BLaER1 treated with 17β-estradiol and CSF1 and Interleukin-3, amounts not matched to agents 10 nM and 100 nM (cell line): ENCODE measurements around the gene ZFP64.
"Not testable (repeated sequence)": the region's sequence is repeated elsewhere in the genome, so short reads cannot be mapped to it uniquely, and the experiment has no call there.

Source experiments
- H3K27ac ChIP-seq, 11 experiments: shearing (Covaris generic); formaldehyde crosslinking; 2 replicates each; pipeline ENCODE4 v1.8.1; 2022
- H3K27me3 ChIP-seq, 11 experiments: shearing (Covaris generic); formaldehyde crosslinking; 2 replicates each; pipeline ENCODE4 v1.8.1; 2022
- H3K36me3 ChIP-seq, 11 experiments: shearing (Covaris generic); formaldehyde crosslinking; 2 replicates each; pipeline ENCODE4 v1.8.1; 2022
- H3K4me1 ChIP-seq, 10 experiments: shearing (Covaris generic); formaldehyde crosslinking; 2 replicates each; pipeline ENCODE4 v1.8.1; 2022
- H3K4me2 ChIP-seq, 11 experiments: shearing (Covaris generic); formaldehyde crosslinking; 2 replicates each; pipeline ENCODE4 v1.8.1; 2022
- H3K4me3 ChIP-seq, 10 experiments: shearing (Covaris generic); formaldehyde crosslinking; 2 replicates each; pipeline ENCODE4 v1.8.1; 2022
- H3K9ac ChIP-seq, 11 experiments: shearing (Covaris generic); formaldehyde crosslinking; 2 replicates each; pipeline ENCODE4 v1.8.1; 2022
- H3K9me3 ChIP-seq, 11 experiments: shearing (Covaris generic); formaldehyde crosslinking; replicated peaks in 1 of 11; 2 replicates each; pipeline ENCODE4 v1.8.1; 2022
- H4K20me1 ChIP-seq, 11 experiments: shearing (Covaris generic); formaldehyde crosslinking; 2 replicates each; pipeline ENCODE4 v1.8.1; 2022
- Cebpa-rat ChIP-seq, 11 experiments: shearing (Covaris generic); IDR thresholded peaks; 2 replicates each; pipeline ENCODE4 v1.8.1; 2022

The ZFP64 gene

GRCh38 chr20:52153896-52154295 is 37.7 kb downstream of the ZFP64 start:
- Histone ChIP-seq H4K20me1 (peaks cover 0 to 21% (median 0%) of the 10 kb centered on the region in 11 experiments; a peak in 1 of 22 replicates), H3K4me3 (no peak overlapping the region), H3K27ac (no peak overlapping the region), H3K27me3 (no peaks in the 10 kb centered on the region), H3K4me1 (no peaks in the 10 kb centered on the region), H3K9me3 (peaks cover 18 to 26% (median 23%) of the 10 kb centered on the region in 11 experiments), H3K4me2 (no peak overlapping the region), H3K36me3 (peaks cover 62 to 93% (median 75%) of the 10 kb centered on the region in 11 experiments), H3K9ac (no peak overlapping the region)
- TF ChIP-seq Cebpa-rat (IDR thresholded peaks at IDR 0.05) = no peak

- Histone ChIP-seq H3K27me3 (no peaks in the 10 kb centered on the region), H4K20me1 (peaks cover 0 to 21% (median 0%) of the 10 kb centered on the region in 11 experiments; a peak in 1 of 22 replicates), H3K4me1 (no peaks in the 10 kb centered on the region), H3K36me3 (peaks cover 53 to 84% (median 66%) of the 10 kb centered on the region in 11 experiments), H3K27ac (no peak overlapping the region), H3K4me3 (no peak overlapping the region), H3K4me2 (no peak overlapping the region), H3K9me3 (peaks cover 9 to 16% (median 13%) of the 10 kb centered on the region in 11 experiments), H3K9ac (no peak overlapping the region)
- TF ChIP-seq Cebpa-rat (IDR thresholded peaks at IDR 0.05) = no peak
Measured at GRCh38 chr20:52152921-52153320, 38.7 kb downstream of the ZFP64 start.

- Histone ChIP-seq H3K9me3 (peaks cover 5 to 11% (median 8%) of the 10 kb centered on the region in 11 experiments; a peak in 21 of 22 replicates), H3K4me2 (no peak overlapping the region), H3K4me1 (no peaks in the 10 kb centered on the region), H3K9ac (no peak overlapping the region), H3K27me3 (no peaks in the 10 kb centered on the region), H3K36me3 (peaks cover 48 to 79% (median 60%) of the 10 kb centered on the region in 11 experiments), H4K20me1 (peaks cover 0 to 21% (median 0%) of the 10 kb centered on the region in 11 experiments; a peak in 1 of 22 replicates), H3K27ac (no peak overlapping the region), H3K4me3 (no peak overlapping the region)
- no peak for TF ChIP-seq Cebpa-rat (IDR thresholded peaks at IDR 0.05)
Measured at GRCh38 chr20:52152416-52152815, 39.2 kb downstream of the ZFP64 start.

- Histone ChIP-seq H4K20me1 (peaks cover 0 to 21% (median 0%) of the 10 kb centered on the region in 11 experiments; a peak in 1 of 22 replicates), H3K9me3 (no peaks in the 10 kb centered on the region), H3K27me3 (no peaks in the 10 kb centered on the region), H3K9ac (no peak overlapping the region), H3K4me1 (no peaks in the 10 kb centered on the region), H3K4me3 (no peak overlapping the region), H3K4me2 (no peak overlapping the region), H3K27ac (no peak overlapping the region), H3K36me3 (peaks cover 30 to 61% (median 43%) of the 10 kb centered on the region in 11 experiments)
- TF ChIP-seq Cebpa-rat (IDR thresholded peaks at IDR 0.05) = no peak
Measured at GRCh38 chr20:52150440-52151258, 40.9 kb downstream of the ZFP64 start.

- Histone ChIP-seq H3K4me2 (no peak overlapping the region), H3K9ac (no peak overlapping the region), H3K27ac (no peak overlapping the region), H3K36me3 (peaks cover 0 to 28% (median 10%) of the 10 kb centered on the region in 11 experiments; a peak in 10 of 22 replicates), H3K4me1 (peaks cover 0 to 42% (median 11%) of the 10 kb centered on the region in 10 experiments; a peak in 12 of 20 replicates), H3K4me3 (no peak overlapping the region), H3K9me3 (peaks cover 8 to 17% (median 11%) of the 10 kb centered on the region in 11 experiments), H4K20me1 (no peaks in the 10 kb centered on the region), H3K27me3 (no peaks in the 10 kb centered on the region)
- no peak for TF ChIP-seq Cebpa-rat (IDR thresholded peaks at IDR 0.05)
Measured at GRCh38 chr20:52145587-52145986, 46.0 kb downstream of the ZFP64 start.

GRCh38 chr20:52143277-52143676 is 48.3 kb downstream of the ZFP64 start:
- Histone ChIP-seq H3K36me3 (peaks cover 0 to 22% (median 10%) of the 10 kb centered on the region in 11 experiments; a peak in 9 of 22 replicates), H3K4me2 (peak overlapping the region in 5 of 11 experiments; percentile 20 to 74 (median 49); a peak in 8 of 22 replicates), H3K27me3 (no peaks in the 10 kb centered on the region), H3K4me1 (peaks cover 0 to 42% (median 11%) of the 10 kb centered on the region in 10 experiments; a peak in 12 of 20 replicates), H4K20me1 (no peaks in the 10 kb centered on the region), H3K4me3 (no peak overlapping the region), H3K27ac (peak overlapping the region in 4 of 11 experiments; percentile 34 to 75 (median 58); a peak in 8 of 22 replicates), H3K9me3 (peaks cover 14 to 27% (median 21%) of the 10 kb centered on the region in 11 experiments), H3K9ac (peak overlapping the region in 1 of 11 experiments; percentile 40; a peak in 1 of 22 replicates)
- no peak for TF ChIP-seq Cebpa-rat (IDR thresholded peaks at IDR 0.05)

GRCh38 chr20:52142757-52143156 is 48.8 kb downstream of the ZFP64 start:
- no peaks in the 10 kb centered on the region for H4K20me1 ChIP-seq
- peak overlapping the region in 6 of 11 experiments; percentile 20 to 74 (median 38); a peak in 9 of 22 replicates for H3K4me2 ChIP-seq
- peaks cover 0 to 22% (median 10%) of the 10 kb centered on the region in 11 experiments; a peak in 8 of 22 replicates for H3K36me3 ChIP-seq
- peaks cover 0 to 42% (median 11%) of the 10 kb centered on the region in 10 experiments; a peak in 12 of 20 replicates for H3K4me1 ChIP-seq
- H3K4me3 ChIP-seq = no peak overlapping the region
- H3K27me3 ChIP-seq = no peaks in the 10 kb centered on the region
- H3K9me3 ChIP-seq = peaks cover 14 to 27% (median 21%) of the 10 kb centered on the region in 11 experiments
- H3K27ac ChIP-seq = peak overlapping the region in 4 of 11 experiments; percentile 34 to 75 (median 58); a peak in 8 of 22 replicates
- peak overlapping the region in 1 of 11 experiments; percentile 40; a peak in 1 of 22 replicates for H3K9ac ChIP-seq
- no peak for TF ChIP-seq Cebpa-rat (IDR thresholded peaks at IDR 0.05)

GRCh38 chr20:52139986-52140385 is 51.6 kb downstream of the ZFP64 start:
- Histone ChIP-seq H3K4me3 (no peak overlapping the region), H3K27me3 (no peaks in the 10 kb centered on the region), H3K36me3 (peaks cover 0 to 22% (median 10%) of the 10 kb centered on the region in 11 experiments; a peak in 8 of 22 replicates), H3K9ac (no peak overlapping the region), H3K4me1 (peaks cover 0 to 37% (median 10%) of the 10 kb centered on the region in 10 experiments; a peak in 12 of 20 replicates), H3K27ac (no peak overlapping the region), H3K9me3 (peaks cover 14 to 27% (median 21%) of the 10 kb centered on the region in 11 experiments), H4K20me1 (no peaks in the 10 kb centered on the region), H3K4me2 (no peak overlapping the region)
- TF ChIP-seq Cebpa-rat (IDR thresholded peaks at IDR 0.05) = no peak

GRCh38 chr20:52137850-52138249 is 53.7 kb downstream of the ZFP64 start:
- Histone ChIP-seq H3K4me1 (peaks cover 0 to 17% (median 3%) of the 10 kb centered on the region in 10 experiments; a peak in 12 of 20 replicates), H3K27ac (no peak overlapping the region), H3K27me3 (no peaks in the 10 kb centered on the region), H4K20me1 (no peaks in the 10 kb centered on the region), H3K9me3 (peaks cover 14 to 27% (median 21%) of the 10 kb centered on the region in 11 experiments), H3K4me3 (no peak overlapping the region), H3K9ac (no peak overlapping the region), H3K4me2 (no peak overlapping the region), H3K36me3 (peaks cover 0 to 22% (median 10%) of the 10 kb centered on the region in 11 experiments; a peak in 8 of 22 replicates)
- no peak for TF ChIP-seq Cebpa-rat (IDR thresholded peaks at IDR 0.05)

GRCh38 chr20:52133714-52134113 is 57.9 kb downstream of the ZFP64 start:
- peaks cover 17 to 25% (median 20%) of the 10 kb centered on the region in 11 experiments for H3K9me3 ChIP-seq
- H3K36me3 ChIP-seq, H3K4me1 ChIP-seq, H3K4me3 ChIP-seq, H3K27me3 ChIP-seq, H4K20me1 ChIP-seq, H3K27ac ChIP-seq, H3K9ac ChIP-seq, H3K4me2 ChIP-seq: not testable (repeated sequence)
